Caco-2 (cell line): Measurements from ENCODE around the gene HYDIN. TPM values are rescaled to one million over a fixed set of nuclear protein-coding genes. Genes with fewer than 3 reads are reported as not detected.

Source experiments
- Bru-seq: library from RNA; stranded (reverse); fragments of 400-500 nt; gene quantifications from one replicate; lab custom pipeline; 2021; lab: Mats Ljungman, UMichigan
- BruChase-seq, 2 experiments: library from RNA; stranded (reverse); fragments of 400-500 nt; gene quantifications; one replicate each; lab custom pipeline; 2021; lab: Mats Ljungman, UMichigan
- BruUV-seq: library from RNA; stranded (reverse); fragments of 400-500 nt; replicated peaks from 2 replicates; lab custom pipeline; 2021; lab: Mats Ljungman, UMichigan
- CTCF ChIA-PET: fragments of 300-600 bp; sonication (Branson Sonifier 250); formaldehyde crosslinking; loops from one replicate; lab custom pipeline; 2022; ENCODE audit warnings: antibody characterized with exemption; lab: Charles Lee
- POLR2A ChIA-PET: fragments of 300-600 bp; sonication (Branson Sonifier 250); formaldehyde crosslinking; loops from one replicate; lab custom pipeline; 2022; ENCODE audit warnings: antibody characterized with exemption; lab: Charles Lee
- DNase-seq, 2 experiments: peaks; one replicate each; pipeline versions ENCODE4 v3.0.0 to v3.0.0-alpha.2; 2020 to 2022
- H3K27me3 ChIP-seq: replicated peaks from 2 replicates; pipeline ENCODE4 v1.6.0; 2011; ENCODE audit warnings: low read length; ENCODE audit not compliant: control insufficient read depth, insufficient read depth
- H3K36me3 ChIP-seq: 2 replicates; pipeline ENCODE4 v1.5.1; 2011; ENCODE audit warnings: low read length; ENCODE audit not compliant: control insufficient read depth, insufficient read depth
- H3K4me1 ChIP-seq: fragments of 250-450 bp; sonication (Bioruptor Pico); 2 replicates; pipeline ENCODE4 v1.5.1; 2020; ENCODE audit warnings: mild to moderate bottlenecking
- H3K4me3 ChIP-seq: 2 replicates; pipeline ENCODE4 v1.5.1; 2011; ENCODE audit warnings: low read depth, mild to moderate bottlenecking, control low read depth, low read length
- H3K9me3 ChIP-seq: fragments of 250-450 bp; sonication (Bioruptor Pico); 2 replicates; pipeline ENCODE4 v1.5.1; 2020; ENCODE audit warnings: mild to moderate bottlenecking, moderate library complexity
- H3K27ac Mint-ChIP-seq: one replicate; pipeline ENCODE4 v1.8.0; 2022; ENCODE audit warnings: mixed read lengths; ENCODE audit not compliant: unreplicated experiment
- H3K27me3 Mint-ChIP-seq: one replicate; pipeline ENCODE4 v1.8.0; 2022; ENCODE audit warnings: mixed read lengths; ENCODE audit not compliant: insufficient read depth, unreplicated experiment
- H3K36me3 Mint-ChIP-seq: one replicate; pipeline ENCODE4 v1.8.0; 2022; ENCODE audit warnings: mild to moderate bottlenecking, mixed read lengths; ENCODE audit not compliant: insufficient read depth, unreplicated experiment
- H3K4me1 Mint-ChIP-seq: one replicate; pipeline ENCODE4 v1.8.0; 2022; ENCODE audit warnings: low read depth, mixed read lengths; ENCODE audit not compliant: unreplicated experiment
- H3K4me3 Mint-ChIP-seq: one replicate; pipeline ENCODE4 v1.8.0; 2022; ENCODE audit warnings: mild to moderate bottlenecking, moderate library complexity, mixed read lengths; ENCODE audit not compliant: unreplicated experiment
- H3K9me3 Mint-ChIP-seq: one replicate; pipeline ENCODE4 v1.8.0; 2022; ENCODE audit warnings: mixed read lengths; ENCODE audit not compliant: unreplicated experiment
- intact Hi-C: fragments of 100-400 bp; cut with micrococcal nuclease; formaldehyde crosslinking; loops from one replicate; pipeline ENCODE4 v1.10.0; 2022; ENCODE audit not compliant: unreplicated experiment
- long read RNA-seq: library from polyadenylated mRNA; stranded (forward); transcript quantifications from one replicate; pipeline ENCODE4 v2.0.0, GENCODE V29; 2022
- total RNA-seq: library from RNA; stranded (reverse); gene quantifications from 2 replicates; pipeline ENCODE4 v1.2.3, GENCODE V29; 2022
- TF ChIP-seq, protein P1 (sequence below), 2 experiments: fragments of 200-600 bp in 1 of 2; IDR thresholded peaks; 1 replicate in 1 of 2; 2 replicates in 1 of 2; pipeline versions ENCODE4 v1.5.1 to v1.8.0; 2011 to 2022; ENCODE audit warnings: antibody characterized with exemption in 1 of 2, control low read depth in 1 of 2, inconsistent platforms in 1 of 2, low read depth in 1 of 2, low read length in 1 of 2, mild to moderate bottlenecking in 1 of 2, moderate library complexity in 1 of 2; ENCODE audit not compliant: insufficient read depth in 1 of 2, severe bottlenecking in 1 of 2, unreplicated experiment in 1 of 2

The HYDIN gene
- total RNA-seq = 0.68 TPM in 1 of 2 replicates, not detected in the other
- percentile 9 among the genes with signal in this experiment for Bru-seq, nascent RNA
- percentile 14 among the genes with signal in this experiment for BruChase-seq, experiment 1, labeled RNA remaining after a 2-hour chase
- percentile 9 among the genes with signal in this experiment for BruChase-seq, experiment 2, labeled RNA remaining after a 6-hour chase
- long read RNA-seq = 0 reads

DNA sequence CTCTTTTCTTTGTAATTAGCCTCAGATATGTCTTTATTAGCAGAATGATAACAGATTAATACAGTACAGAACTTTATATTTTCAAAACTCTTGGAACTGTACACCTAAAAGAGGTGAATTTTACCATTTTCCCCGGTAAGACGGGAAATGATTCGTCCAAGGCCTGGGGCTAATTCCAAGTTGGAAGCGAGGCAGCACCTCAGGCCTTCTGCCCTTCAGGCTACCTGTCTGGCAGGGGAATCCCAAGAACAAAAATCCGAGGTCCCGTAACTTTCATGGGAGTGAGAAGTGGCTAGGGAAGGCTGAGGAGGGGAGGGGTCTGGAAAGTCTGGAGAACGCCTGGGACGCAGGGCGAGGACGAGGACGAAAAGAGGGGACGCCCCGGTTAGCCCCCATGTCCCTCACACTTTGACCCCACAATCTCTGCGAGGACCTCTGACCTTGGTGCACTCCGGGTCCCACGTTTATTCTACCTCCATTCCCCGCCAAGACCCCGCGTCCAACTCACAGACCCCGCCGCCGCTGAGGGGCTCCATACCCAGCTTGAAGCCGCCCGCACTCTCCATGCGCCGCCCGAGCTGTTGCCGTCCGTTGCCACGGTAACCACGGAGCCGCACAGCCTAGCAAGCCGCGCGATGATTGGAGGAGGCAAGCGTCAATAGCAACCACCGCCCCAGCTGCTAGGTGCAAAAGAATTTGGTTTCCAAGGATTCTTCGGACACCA, at the start of gene HYDIN:
Gene HYDIN (minus strand): TSS at position 601 of the 724 bp plus-strand sequence. CDS start 43,827 bp downstream, outside the sequence.
- Mint-ChIP-seq H3K4me3 (peak within 1 kb of the TSS; percentile 86), H3K9me3 (peaks cover 32% of the 10 kb centered on the region), H3K27ac (peak within 1 kb of the TSS; percentile 94), H3K4me1 (no peaks in the 10 kb centered on the region), H3K36me3 (peaks cover 8% of the 10 kb centered on the region), H3K27me3 (peaks cover 3% of the 10 kb centered on the region)
- no peaks in the 10 kb centered on the region for H3K27me3 ChIP-seq
- intact Hi-C loops = no loop called here
- peak; percentile 88 to 90 for DNase-seq
- H3K9me3 ChIP-seq = peaks cover 23% of the 10 kb centered on the region
- no peaks in the 10 kb centered on the region for H3K4me1 ChIP-seq
- ChIA-PET CTCF (no interaction called here), POLR2A (no interaction called here)
- no TSS peak for BruUV-seq
- peak within 1 kb of the TSS; percentile 48 for H3K4me3 ChIP-seq
- TF ChIP-seq, protein P1, sequence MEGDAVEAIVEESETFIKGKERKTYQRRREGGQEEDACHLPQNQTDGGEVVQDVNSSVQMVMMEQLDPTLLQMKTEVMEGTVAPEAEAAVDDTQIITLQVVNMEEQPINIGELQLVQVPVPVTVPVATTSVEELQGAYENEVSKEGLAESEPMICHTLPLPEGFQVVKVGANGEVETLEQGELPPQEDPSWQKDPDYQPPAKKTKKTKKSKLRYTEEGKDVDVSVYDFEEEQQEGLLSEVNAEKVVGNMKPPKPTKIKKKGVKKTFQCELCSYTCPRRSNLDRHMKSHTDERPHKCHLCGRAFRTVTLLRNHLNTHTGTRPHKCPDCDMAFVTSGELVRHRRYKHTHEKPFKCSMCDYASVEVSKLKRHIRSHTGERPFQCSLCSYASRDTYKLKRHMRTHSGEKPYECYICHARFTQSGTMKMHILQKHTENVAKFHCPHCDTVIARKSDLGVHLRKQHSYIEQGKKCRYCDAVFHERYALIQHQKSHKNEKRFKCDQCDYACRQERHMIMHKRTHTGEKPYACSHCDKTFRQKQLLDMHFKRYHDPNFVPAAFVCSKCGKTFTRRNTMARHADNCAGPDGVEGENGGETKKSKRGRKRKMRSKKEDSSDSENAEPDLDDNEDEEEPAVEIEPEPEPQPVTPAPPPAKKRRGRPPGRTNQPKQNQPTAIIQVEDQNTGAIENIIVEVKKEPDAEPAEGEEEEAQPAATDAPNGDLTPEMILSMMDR (IDR thresholded peaks at IDR 0.05; ENCODE audit: insufficient read depth in 1 of 2, low read depth in 1 of 2, low read length in 1 of 2, severe bottlenecking in 1 of 2, unreplicated experiment in 1 of 2) = no peak
- H3K36me3 ChIP-seq = no peaks in the 10 kb centered on the region

GRCh38 chr16:71276589-71277334, 46.2 kb upstream of the HYDIN start:
- ChIA-PET POLR2A (no interaction called here), CTCF (no interaction called here)
- no peaks in the 10 kb centered on the region for H3K4me1 ChIP-seq
- H3K27me3 ChIP-seq = no peaks in the 10 kb centered on the region; the same call in 1 of the 2 replicates
- Mint-ChIP-seq H3K27me3 (no peaks in the 10 kb centered on the region), H3K4me3 (no peak overlapping the region), H3K27ac (no peak overlapping the region), H3K36me3 (no peaks in the 10 kb centered on the region), H3K4me1 (no peaks in the 10 kb centered on the region), H3K9me3 (peaks cover 31% of the 10 kb centered on the region)
- intact Hi-C loops = no loop called here
- no peak for DNase-seq
- TF ChIP-seq, protein P1 (IDR thresholded peaks at IDR 0.05; ENCODE audit: insufficient read depth in 1 of 2, low read depth in 1 of 2, low read length in 1 of 2, severe bottlenecking in 1 of 2, unreplicated experiment in 1 of 2) = no peak
- no peaks in the 10 kb centered on the region for H3K36me3 ChIP-seq
- no TSS peak for BruUV-seq
- H3K4me3 ChIP-seq = no peak overlapping the region
- peaks cover 15% of the 10 kb centered on the region for H3K9me3 ChIP-seq

DNA sequence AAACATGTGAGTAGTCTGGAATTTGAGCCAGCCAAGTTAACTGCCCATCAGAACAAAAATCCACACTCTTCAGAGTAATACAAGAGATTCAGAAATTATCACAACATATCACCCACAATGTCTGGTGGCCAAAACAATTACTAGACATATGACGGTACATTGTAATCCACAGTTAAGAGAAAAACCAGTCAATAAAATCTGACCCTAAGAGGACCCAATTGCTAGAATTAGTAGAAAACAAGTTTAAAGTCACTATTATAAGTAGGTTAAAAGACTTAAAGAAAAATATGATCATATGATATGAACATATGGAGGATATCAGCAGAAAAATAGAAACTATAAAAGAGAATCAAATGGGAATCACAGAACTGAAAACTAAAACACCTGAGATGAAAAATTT, 42.9 kb upstream of the HYDIN start:
- ChIA-PET POLR2A (no interaction called here), CTCF (no interaction called here)
- peaks cover 14% of the 10 kb centered on the region for H3K27me3 Mint-ChIP-seq
- no peaks in the 10 kb centered on the region for H3K4me1 Mint-ChIP-seq
- DNase-seq = no peak
- no peaks in the 10 kb centered on the region for H3K36me3 Mint-ChIP-seq
- no peak overlapping the region for H3K27ac Mint-ChIP-seq
- no peak overlapping the region for H3K4me3 Mint-ChIP-seq
- BruUV-seq = no TSS peak
- intact Hi-C loops = no loop called here
- Histone ChIP-seq H3K36me3 (no peaks in the 10 kb centered on the region), H3K4me3 (no peak overlapping the region), H3K27me3 (no peaks in the 10 kb centered on the region; the same call in 1 of the 2 replicates), H3K9me3 (peaks cover 15% of the 10 kb centered on the region), H3K4me1 (no peaks in the 10 kb centered on the region)
- peaks cover 31% of the 10 kb centered on the region for H3K9me3 Mint-ChIP-seq
- TF ChIP-seq, protein P1 (IDR thresholded peaks at IDR 0.05; ENCODE audit: insufficient read depth in 1 of 2, low read depth in 1 of 2, low read length in 1 of 2, severe bottlenecking in 1 of 2, unreplicated experiment in 1 of 2) = no peak
